Gastrocnemius medialis (tissue), 4 donors: ENCODE results near the gene COPS6.

ENCODE experiments used
- CTCF ChIP-seq, 5 experiments: fragments of 450-650 bp in 3 of 5; fragments of 200-600 bp in 2 of 5; sonication (generic) in 2 of 5; IDR thresholded peaks in 4 of 5; conservative IDR thresholded peaks in 1 of 5; 1 replicate in 4 of 5; 2 replicates in 1 of 5; pipeline ENCODE4 v1.5.1; 2016 to 2019; ENCODE audit warnings: antibody characterized with exemption in 5 of 5, mild to moderate bottlenecking in 3 of 5, moderate library complexity in 3 of 5
- POLR2A ChIP-seq, 2 donors: fragments of 450-650 bp; IDR thresholded peaks; one replicate each; pipeline ENCODE4 v1.6.1; 2017; ENCODE audit warnings: antibody characterized with exemption in 2 of 2, mild to moderate bottlenecking in 2 of 2, moderate library complexity in 2 of 2

- peak in 1 of 5 experiments; percentile 17 for TF ChIP-seq CTCF (IDR thresholded peaks at IDR 0.05 in 4 of 5, conservative IDR thresholded peaks at IDR 0.05 in 1 of 5)
- TF ChIP-seq POLR2A (IDR thresholded peaks at IDR 0.05), result peak; percentile 39 to 48
Observed at GRCh38 chr7:100119072-100119969, 30.6 kb downstream of the COPS6 start, which contains the start of the genes CNPY4 and TAF6.
